ENCODE data around the gene GAL.

The GAL gene

GRCh38 chr11:68709062-68709461 lies 24.7 kb downstream of the GAL start:
- Histone ChIP-seq H3K27me3 (ENCODE audit: insufficient read depth, low read length) (peaks cover 10% of the 10 kb centered on the region; the same call in 1 of the 2 replicates), H3K36me3 (ENCODE audit: insufficient read depth, low read length) (no peaks in the 10 kb centered on the region), H3K79me2 (ENCODE audit: insufficient read depth, low read length) (no peaks in the 10 kb centered on the region), H3F3A (ENCODE audit: insufficient read depth, low read length) (no peaks in the 10 kb centered on the region), H3K9ac (ENCODE audit: low read length) (no peak overlapping the region), H3K4me3 (ENCODE audit: low read depth, low read length, poor library complexity, severe bottlenecking) (no peak overlapping the region), H2AFZ (ENCODE audit: low read length) (no peak overlapping the region), H3K9me3 (ENCODE audit: low read length) (no peaks in the 10 kb centered on the region), H3K4me1 (ENCODE audit: insufficient read depth, low read length, severe bottlenecking) (no peaks in the 10 kb centered on the region), H3K4me2 (ENCODE audit: low read length) (no peak overlapping the region), H3K9me2 (ENCODE audit: low read depth, low read length) (no peaks in the 10 kb centered on the region), H3K27ac (ENCODE audit: low read depth, low read length, poor library complexity, severe bottlenecking) (no peak overlapping the region), H4K20me1 (ENCODE audit: insufficient read depth, low read length) (no peaks in the 10 kb centered on the region)
- no peak for TF ChIP-seq CTCF (IDR thresholded peaks at IDR 0.05; ENCODE audit: low read length)
- no peak for TF ChIP-seq EZH2 (IDR thresholded peaks at IDR 0.05; ENCODE audit: borderline replicate concordance, low read length)

GRCh38 chr11:68710409-68710808 lies 26.1 kb downstream of the GAL start:
- Histone ChIP-seq H3K4me1 (ENCODE audit: insufficient read depth, low read length, severe bottlenecking) (no peaks in the 10 kb centered on the region), H3K79me2 (ENCODE audit: insufficient read depth, low read length) (no peaks in the 10 kb centered on the region), H3K9me3 (ENCODE audit: low read length) (no peaks in the 10 kb centered on the region), H4K20me1 (ENCODE audit: insufficient read depth, low read length) (no peaks in the 10 kb centered on the region), H3K36me3 (ENCODE audit: insufficient read depth, low read length) (no peaks in the 10 kb centered on the region), H3K27ac (ENCODE audit: low read depth, low read length, poor library complexity, severe bottlenecking) (no peak overlapping the region), H3K9me2 (ENCODE audit: low read depth, low read length) (no peaks in the 10 kb centered on the region), H3F3A (ENCODE audit: insufficient read depth, low read length) (no peaks in the 10 kb centered on the region), H3K4me2 (ENCODE audit: low read length) (no peak overlapping the region), H3K9ac (ENCODE audit: low read length) (no peak overlapping the region), H3K27me3 (ENCODE audit: insufficient read depth, low read length) (peaks cover 13% of the 10 kb centered on the region; the same call in 1 of the 2 replicates), H3K4me3 (ENCODE audit: low read depth, low read length, poor library complexity, severe bottlenecking) (no peak overlapping the region), H2AFZ (ENCODE audit: low read length) (no peak overlapping the region)
- TF ChIP-seq CTCF (IDR thresholded peaks at IDR 0.05; ENCODE audit: low read length) (no peak), EZH2 (IDR thresholded peaks at IDR 0.05; ENCODE audit: borderline replicate concordance, low read length) (no peak)

- no peak overlapping the region for H2AFZ ChIP-seq (ENCODE audit: low read length)
- H4K20me1 ChIP-seq (ENCODE audit: insufficient read depth, low read length) = no peaks in the 10 kb centered on the region
- H3K9ac ChIP-seq (ENCODE audit: low read length) = no peak overlapping the region
- no peaks in the 10 kb centered on the region for H3K36me3 ChIP-seq (ENCODE audit: insufficient read depth, low read length)
- no peak overlapping the region for H3K4me2 ChIP-seq (ENCODE audit: low read length)
- H3K9me2 ChIP-seq (ENCODE audit: low read depth, low read length) = no peaks in the 10 kb centered on the region
- H3K27me3 ChIP-seq (ENCODE audit: insufficient read depth, low read length) = peaks cover 13% of the 10 kb centered on the region
- H3K9me3 ChIP-seq (ENCODE audit: low read length) = no peaks in the 10 kb centered on the region
- no peak overlapping the region for H3K27ac ChIP-seq (ENCODE audit: low read depth, low read length, poor library complexity, severe bottlenecking)
- no peaks in the 10 kb centered on the region for H3K79me2 ChIP-seq (ENCODE audit: insufficient read depth, low read length)
- TF ChIP-seq EZH2 (IDR thresholded peaks at IDR 0.05; ENCODE audit: borderline replicate concordance, low read length) (no peak), CTCF (IDR thresholded peaks at IDR 0.05; ENCODE audit: low read length) (no peak)
- no peaks in the 10 kb centered on the region for H3F3A ChIP-seq (ENCODE audit: insufficient read depth, low read length)
- no peak overlapping the region for H3K4me3 ChIP-seq (ENCODE audit: low read depth, low read length, poor library complexity, severe bottlenecking)
- H3K4me1 ChIP-seq (ENCODE audit: insufficient read depth, low read length, severe bottlenecking) = no peaks in the 10 kb centered on the region
These were observed 26.8 kb downstream of the GAL start for GRCh38 chr11:68711114-68711513.

Measured in OCI-LY1 (cell line).